H54 (cell line): Measurements from ENCODE around the gene LRRC7.

Source experiments
- DNase-seq: peaks from one replicate; pipeline ENCODE4 v3.0.0; 2011; ENCODE audit warnings: low spot score, mixed read lengths; ENCODE audit not compliant: insufficient read length
- FAIRE-seq: peaks from 3 replicates; lab custom pipeline; 2011; peaks lifted over from hg19 to GRCh38; lab: Jason Lieb, UNC
- POLR2A ChIP-seq: IDR thresholded peaks from 2 replicates; pipeline ENCODE4 v1.6.1; 2011; ENCODE audit warnings: low read depth, mild to moderate bottlenecking, low read length

Gene LRRC7

GRCh38 chr1:70077066-70077465 is 509.3 kb downstream of the LRRC7 start:
- no peak for TF ChIP-seq POLR2A
- FAIRE-seq (no peak), DNase-seq (no peak)

GRCh38 chr1:70079546-70079945 is 511.8 kb downstream of the LRRC7 start:
- FAIRE-seq (no peak), DNase-seq (no peak)
- TF ChIP-seq POLR2A: no peak

GRCh38 chr1:70083519-70083918 is 515.8 kb downstream of the LRRC7 start:
- FAIRE-seq: peak; percentile 20
- TF ChIP-seq POLR2A: no peak
- DNase-seq: no peak

GRCh38 chr1:70084314-70084915 is 516.7 kb downstream of the LRRC7 start:
- no peak for DNase-seq
- TF ChIP-seq POLR2A: no peak

GRCh38 chr1:70085521-70085920 is 517.8 kb downstream of the LRRC7 start:
- DNase-seq (no peak), FAIRE-seq (no peak)

More at GRCh38 chr1:70084314-70084915, 516.7 kb downstream of the LRRC7 start:
- no peak for FAIRE-seq

GRCh38 chr1:70086897-70087296 is 519.2 kb downstream of the LRRC7 start:
- no peak for FAIRE-seq
- no peak for DNase-seq
- no peak for TF ChIP-seq POLR2A

More at GRCh38 chr1:70085521-70085920, 517.8 kb downstream of the LRRC7 start:
- TF ChIP-seq POLR2A: no peak

- no peak for TF ChIP-seq POLR2A
- DNase-seq (no peak), FAIRE-seq (no peak)
Observed at GRCh38 chr1:70090141-70090540, 522.4 kb downstream of the LRRC7 start.

- FAIRE-seq (peak; percentile 48), DNase-seq (peak; percentile 4)
- no peak for TF ChIP-seq POLR2A
Observed at GRCh38 chr1:70090875-70091274, 523.2 kb downstream of the LRRC7 start.

- TF ChIP-seq POLR2A: no peak
- no peak for FAIRE-seq
- DNase-seq: no peak
Observed at GRCh38 chr1:70091811-70092210, 524.1 kb downstream of the LRRC7 start.

GRCh38 chr1:70092526-70092925 is 524.8 kb downstream of the LRRC7 start:
- TF ChIP-seq POLR2A: no peak
- DNase-seq: no peak
- FAIRE-seq: peak; percentile 62

GRCh38 chr1:70093250-70093975 is 525.7 kb downstream of the LRRC7 start:
- TF ChIP-seq POLR2A: no peak
- DNase-seq: no peak
- no peak for FAIRE-seq

- FAIRE-seq: no peak
- no peak for DNase-seq
- no peak for TF ChIP-seq POLR2A
Observed at GRCh38 chr1:70101231-70101630, 533.5 kb downstream of the LRRC7 start.

- FAIRE-seq (no peak), DNase-seq (no peak)
- no peak for TF ChIP-seq POLR2A
Observed at GRCh38 chr1:70101774-70102173, 534.1 kb downstream of the LRRC7 start.

GRCh38 chr1:70103770-70104169 is 536.0 kb downstream of the LRRC7 start:
- no peak for TF ChIP-seq POLR2A
- FAIRE-seq: no peak
- no peak for DNase-seq

GRCh38 chr1:70109241-70109640 is 541.5 kb downstream of the LRRC7 start:
- FAIRE-seq (no peak), DNase-seq (no peak)
- TF ChIP-seq POLR2A: no peak
